Esophagus mucosa (tissue), 1 donor: ENCODE results near the gene ZNHIT3. TPM values are rescaled to one million over a fixed set of nuclear protein-coding genes. Genes with fewer than 3 reads are reported as not detected.
"Not testable (repeated sequence)": the region's sequence is repeated elsewhere in the genome, so short reads cannot be mapped to it uniquely, and the experiment has no call there.

Experiments
- ATAC-seq: fragments of 200-7000 bp; cut with Tn5 transposase; one replicate; pipeline ENCODE4 v1.9.1; 2020
- total RNA-seq: library from RNA; stranded (reverse); gene quantifications from one replicate; pipeline ENCODE4 v1.2.4, GENCODE V29; 2023
- donor health status: DM: yes; HTN: yes; CAD: no.

The ZNHIT3 gene
- 24.4 TPM for total RNA-seq

DNA sequence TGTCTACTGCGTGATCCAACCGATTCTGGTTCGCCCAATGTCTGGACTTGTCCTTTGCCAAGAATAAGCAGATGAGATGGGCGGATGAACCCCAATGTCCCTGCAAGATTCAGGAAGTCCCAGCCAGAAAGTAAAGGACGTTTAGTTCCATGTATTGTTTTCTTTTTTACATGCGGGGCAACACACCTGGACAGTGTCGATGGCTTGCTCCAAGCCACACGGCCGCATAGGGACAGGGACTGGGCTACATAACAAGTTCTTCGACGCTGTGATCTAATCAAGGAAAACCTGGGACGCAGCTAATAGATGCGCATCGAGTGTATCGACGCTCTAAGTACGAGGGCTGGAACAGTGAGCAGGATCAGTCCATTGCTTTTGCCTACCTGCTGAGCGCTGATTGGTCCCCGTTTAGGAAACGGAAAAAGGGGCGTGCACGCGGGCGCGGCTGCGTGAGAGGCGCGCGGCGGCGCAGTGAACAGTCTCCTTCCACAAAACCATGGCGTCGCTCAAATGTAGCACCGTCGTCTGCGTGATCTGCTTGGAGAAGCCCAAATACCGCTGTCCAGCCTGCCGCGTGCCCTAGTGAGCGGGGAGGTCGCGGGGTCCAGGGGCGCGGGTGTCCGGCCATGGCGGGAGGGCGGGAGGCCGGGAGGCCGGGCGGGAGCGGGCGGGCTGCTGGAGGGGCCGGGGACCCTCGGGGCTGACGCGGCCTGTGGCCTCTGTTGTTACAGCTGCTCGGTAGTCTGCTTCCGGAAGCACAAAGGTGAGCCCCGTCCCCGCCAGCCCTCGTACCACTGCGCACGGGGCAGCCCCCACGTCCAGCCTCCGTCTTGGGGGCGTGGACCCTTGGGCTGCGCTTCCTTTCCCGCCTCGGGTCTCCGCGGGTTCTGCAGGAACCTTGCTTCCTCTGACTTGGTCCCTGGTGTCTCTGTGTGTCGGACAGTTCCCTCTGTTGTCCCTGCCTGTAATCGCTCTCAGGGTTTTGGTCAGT is at the start of gene ZNHIT3:
TSS of gene ZNHIT3 (plus strand) at position 478 of the 991 bp plus-strand sequence. CDS start at position 497, 19 bp downstream.
- ATAC-seq = peak; percentile 94

DNA sequence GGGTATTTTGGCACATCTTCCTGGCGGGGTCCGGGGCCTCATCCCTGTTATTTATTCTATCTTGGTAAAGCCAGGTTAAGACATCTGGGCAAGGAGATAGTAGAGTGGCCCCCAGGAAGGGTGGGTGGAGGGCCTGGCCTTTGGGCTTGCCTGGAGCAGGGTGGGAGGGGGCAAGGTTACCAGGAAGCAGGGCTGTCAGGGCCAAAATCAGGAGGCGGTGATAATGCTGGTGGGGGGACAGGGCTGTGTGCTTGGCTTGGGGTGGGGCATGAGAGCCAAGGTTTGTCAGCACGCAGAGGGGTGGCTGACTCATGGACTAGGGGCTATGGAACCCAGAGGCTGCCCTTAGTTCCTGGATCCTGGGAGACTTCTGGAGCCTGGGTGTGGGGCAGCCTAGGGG is 44.7 kb upstream of the ZNHIT3 start:
- ATAC-seq = not testable (repeated sequence)

DNA sequence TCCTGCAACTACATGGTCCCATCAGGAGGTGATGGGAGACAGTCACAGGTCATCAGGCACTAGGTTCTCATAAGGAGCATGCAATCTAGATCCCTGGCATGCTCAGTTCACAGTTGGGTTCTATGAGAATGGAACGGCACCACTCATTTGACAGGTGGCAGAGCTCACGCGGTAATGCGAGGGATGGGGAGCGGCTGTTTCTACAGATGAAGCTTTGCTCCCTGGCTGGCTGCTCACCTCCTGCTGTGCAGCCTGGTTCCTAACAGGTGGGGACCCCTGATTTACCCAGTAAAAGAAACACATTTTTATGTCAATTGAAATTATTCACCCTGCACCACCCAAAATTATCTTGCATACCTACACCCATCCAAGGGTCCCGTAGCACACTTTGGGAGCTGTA is 42.7 kb upstream of the ZNHIT3 start:
- ATAC-seq = no peak

DNA sequence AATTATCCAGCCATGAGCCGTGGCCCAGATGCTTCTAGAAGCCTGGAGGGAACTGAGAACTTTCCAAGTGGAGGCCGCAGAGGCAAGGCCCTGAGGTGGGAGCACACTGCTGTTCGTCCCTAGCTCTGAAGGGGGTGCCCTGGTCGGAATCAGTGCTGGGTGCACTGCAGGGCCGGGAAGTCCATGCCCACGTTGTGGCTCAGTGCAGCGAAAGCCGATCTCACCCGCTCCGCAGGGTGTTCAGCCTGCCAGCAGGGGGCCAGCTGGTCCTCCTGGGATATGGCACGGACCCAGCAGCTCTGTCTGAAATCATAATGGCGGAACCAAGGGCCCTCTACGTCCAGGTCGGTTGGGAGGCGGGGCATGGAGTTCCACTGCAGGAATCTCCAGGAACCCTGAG is 36.5 kb upstream of the ZNHIT3 start:
- ATAC-seq = not testable (repeated sequence)

DNA sequence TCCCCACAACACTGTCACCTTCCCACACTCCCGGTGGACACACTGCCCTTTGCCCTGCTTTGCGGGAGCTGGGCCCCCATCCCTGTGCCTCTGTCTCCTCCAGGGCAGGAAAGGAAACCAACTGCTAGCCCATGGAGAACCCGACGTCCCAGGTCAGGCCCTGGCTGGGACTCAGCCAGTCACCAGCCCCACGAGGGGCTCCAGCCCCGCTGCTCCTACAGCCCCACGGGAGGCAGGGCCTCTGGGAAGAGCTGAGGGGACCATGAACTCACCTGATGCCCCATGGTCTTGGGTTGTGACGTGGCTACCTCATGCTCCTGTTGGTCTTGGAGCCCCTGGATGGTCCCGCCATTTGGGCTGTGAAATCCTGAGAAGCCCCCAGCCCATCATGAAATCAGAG is 33.6 kb upstream of the ZNHIT3 start:
- not testable (repeated sequence) for ATAC-seq

DNA sequence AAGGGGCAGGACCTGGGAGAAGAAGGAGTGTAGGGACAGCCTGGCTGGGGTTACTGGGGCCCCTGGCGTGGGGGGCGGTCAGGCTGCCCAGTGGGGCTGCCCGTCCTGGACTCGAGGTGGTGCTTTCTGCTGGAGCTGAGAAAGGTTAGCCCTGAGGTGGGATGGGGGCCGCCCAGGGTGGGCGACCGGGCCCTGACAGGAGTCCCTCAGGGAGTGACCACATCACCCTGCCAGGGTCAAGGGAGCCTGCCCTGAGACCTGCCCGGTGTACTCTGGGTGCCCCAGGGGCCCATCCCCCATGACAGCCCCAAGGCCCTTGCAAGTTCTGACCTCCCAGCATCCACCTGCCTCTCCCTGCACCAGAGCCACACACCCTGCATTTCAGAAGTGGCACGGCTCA is 28.8 kb upstream of the ZNHIT3 start:
- ATAC-seq = not testable (repeated sequence)

DNA sequence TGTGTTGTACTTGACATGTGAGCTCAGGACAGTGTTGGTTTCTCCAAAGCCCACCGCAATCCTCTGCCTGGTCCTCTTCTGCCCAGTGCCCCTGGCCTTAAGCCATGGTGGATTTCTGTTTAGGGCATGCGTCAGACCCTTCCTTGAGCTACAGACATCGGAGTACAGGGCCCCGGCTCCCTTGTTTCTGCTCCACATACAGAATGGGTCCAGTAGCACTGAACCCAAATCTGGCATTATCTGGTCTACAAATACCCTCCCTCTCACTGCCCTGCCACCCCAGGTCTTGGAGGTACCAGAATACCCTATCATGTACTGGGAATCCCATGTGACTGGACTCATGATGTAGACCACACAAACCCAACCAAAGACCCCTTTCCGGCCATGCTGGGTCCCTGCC is 27.4 kb upstream of the ZNHIT3 start:
- ATAC-seq = no peak

DNA sequence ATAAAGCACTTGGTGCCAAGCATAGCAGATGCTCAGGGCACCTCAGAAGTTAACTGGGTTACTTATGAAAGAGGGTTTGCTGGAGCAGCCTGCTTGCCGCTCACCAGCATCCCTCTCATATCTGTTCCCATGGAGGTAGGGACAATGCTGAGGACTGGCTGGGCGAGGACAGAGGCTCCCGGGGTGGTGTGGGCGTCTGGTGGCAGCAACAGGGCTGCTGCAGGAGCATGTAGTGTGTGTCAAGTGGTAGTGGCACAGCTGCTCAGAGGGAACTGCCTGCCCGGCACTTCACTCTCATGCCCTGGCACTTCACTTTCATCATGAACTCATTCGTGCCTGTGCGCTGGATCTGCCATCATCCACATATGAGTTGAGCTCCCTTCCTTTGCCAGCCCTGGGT is 26.9 kb upstream of the ZNHIT3 start:
- no peak for ATAC-seq

DNA sequence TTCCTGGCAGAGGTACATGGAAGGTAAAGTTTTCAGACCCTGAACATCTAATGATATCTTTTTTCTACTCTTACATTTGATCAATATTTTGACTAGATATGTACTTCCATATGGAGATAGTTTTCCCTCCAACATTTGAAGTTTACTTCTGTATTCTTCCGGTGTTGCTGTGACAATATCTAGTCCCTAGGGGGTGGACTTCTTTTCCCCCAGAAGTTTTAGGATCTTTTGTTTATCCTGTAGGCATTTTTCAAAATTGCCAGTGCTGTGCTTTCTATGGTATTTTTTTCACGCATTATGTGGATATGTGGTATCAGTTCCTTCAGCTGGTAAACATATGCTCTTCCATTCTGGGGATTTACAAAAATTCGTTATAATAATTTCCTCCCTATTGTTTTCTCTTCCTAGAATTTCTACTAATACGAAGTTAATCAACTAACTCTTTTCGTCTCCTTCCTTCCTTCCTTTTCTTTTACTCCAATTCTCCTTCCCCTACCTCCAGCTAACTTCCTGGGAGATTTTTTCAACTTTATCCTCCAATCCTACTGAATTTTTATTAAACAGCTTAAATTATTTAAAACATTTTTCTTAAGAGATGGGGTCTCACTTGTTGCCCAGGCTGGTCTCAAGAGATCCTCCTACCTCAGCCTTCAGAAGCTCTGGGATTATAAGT is 26.1 kb upstream of the ZNHIT3 start:
- no peak for ATAC-seq

DNA sequence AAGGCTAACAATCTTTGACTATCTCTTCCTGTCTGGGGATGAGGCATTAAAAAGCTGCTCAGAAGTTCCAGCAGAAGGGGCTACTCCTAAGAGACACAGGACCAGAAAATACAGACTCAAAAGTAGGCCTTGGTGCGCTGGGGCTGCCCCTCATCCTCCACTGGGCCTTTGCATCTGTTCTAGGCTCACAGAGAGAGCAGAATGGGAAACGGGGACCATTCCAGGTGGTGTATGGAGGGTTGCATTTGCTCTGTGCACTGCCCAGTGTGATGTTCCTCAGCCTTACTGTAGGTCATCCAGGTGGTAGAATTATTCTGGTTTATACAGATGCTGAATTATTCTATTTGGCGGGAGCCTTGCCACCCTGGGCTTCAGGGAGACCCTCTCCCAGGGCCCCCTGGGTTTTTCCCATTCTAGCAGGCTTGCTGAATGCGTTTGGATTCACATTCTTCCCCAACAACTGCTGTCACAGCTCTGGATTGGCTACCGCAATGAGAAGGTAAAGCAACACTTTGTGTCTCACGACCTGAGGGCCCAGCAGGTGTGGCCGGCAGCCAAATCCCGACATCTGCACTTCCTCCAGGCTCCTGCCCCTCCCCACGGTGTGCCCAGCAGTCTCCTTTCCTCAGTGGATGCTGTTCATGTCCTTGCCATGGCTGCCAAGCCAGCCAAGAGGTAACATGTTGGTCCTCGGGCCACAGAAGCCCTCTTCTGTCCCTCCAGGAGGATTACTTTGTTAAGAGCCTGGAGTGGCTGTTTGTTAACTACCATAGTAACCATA is 25.0 kb upstream of the ZNHIT3 start:
- no peak for ATAC-seq

DNA sequence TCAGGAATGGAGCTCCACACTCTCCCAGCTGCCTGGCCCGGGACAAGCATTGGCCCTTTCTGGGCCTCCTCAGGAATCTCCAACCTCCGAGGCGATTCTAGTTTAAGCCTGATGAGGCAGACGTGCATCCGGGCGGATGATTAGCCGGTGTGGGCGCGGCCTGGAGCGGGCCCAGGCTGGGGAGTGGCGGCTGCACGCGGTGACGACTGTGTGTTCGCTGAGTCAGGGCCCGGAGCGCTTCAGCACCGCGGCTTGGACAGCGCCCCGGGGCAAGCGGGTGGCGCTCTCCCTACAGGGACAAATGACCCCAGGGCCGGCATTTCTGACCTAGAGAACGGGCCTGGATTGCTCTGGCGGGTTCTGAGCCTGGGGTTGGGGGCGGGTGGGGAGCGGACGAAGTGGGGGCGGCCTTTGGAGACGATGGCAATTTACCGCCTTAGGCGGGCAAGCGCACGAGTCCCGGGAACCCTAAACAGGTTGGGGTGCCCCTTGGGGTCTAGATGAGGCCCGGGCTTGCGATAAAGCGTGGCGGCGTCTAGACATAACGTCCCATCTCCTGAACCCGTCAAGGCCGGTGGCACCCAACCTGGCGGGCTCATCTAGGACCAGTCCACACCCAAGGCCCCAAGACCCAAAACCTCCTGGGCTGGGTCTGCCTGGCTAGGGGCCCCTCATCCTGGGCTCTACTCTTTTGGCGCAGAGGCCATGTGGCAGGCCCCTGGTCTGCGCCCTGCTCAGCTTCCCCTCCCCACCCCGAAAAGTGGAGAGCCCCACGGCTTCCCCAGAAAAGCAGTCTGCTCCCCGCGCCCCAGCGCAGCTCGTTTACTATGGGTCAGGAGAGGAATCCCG is 22.3 kb upstream of the ZNHIT3 start:
- peak; percentile 98 for ATAC-seq

DNA sequence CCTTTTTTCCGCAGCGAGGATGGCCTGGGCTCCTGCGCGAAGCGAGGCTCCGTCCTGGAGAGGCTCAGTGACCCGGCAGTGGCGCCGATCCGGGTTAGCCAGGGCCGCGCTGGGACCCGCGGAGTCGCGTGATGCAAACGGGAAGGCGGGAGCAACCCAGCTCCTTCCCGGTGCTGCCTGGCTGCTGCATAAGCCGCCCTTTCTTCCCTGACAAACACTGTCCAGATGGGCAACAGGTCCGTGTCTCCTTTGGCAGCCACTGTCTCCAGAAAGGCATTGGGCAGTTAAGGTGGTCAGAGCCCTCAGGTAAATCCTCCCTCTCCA is 21.8 kb upstream of the ZNHIT3 start:
- ATAC-seq = no peak

DNA sequence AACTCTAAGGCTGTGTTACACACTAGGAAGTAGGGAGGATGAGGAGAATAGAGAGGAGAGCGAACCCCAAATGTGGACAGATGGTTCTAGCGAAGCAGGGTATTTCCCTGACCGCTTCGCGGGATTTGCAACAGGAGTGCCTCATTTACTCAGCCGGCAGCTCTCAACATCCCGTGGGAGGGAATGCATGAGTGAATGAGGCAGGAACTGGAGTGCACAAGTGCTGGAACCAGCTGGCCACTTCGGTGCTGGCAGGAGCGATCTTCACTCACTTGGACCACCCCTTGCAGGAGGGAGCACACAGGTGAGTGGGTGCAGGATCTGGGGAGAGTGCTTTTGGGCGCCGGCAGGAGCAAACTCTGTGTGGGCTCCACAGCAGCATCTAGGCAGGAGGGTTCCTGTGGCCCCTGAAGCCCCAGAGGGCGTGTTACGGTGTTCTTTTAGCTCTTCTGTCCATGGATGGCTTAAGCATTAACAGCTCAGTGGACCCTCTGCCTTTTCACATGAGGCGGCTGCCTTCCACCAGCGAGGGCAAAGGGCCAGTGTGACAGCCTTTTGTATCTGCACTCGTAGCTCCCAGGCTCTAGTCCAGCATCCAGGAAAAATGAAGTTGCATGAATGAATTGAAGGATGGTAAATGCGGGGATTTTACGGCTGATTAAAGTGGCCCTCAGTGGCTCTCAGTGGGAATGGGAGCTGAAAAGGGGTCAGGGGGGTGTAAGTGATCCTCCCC is 17.4 kb upstream of the ZNHIT3 start:
- no peak for ATAC-seq

DNA sequence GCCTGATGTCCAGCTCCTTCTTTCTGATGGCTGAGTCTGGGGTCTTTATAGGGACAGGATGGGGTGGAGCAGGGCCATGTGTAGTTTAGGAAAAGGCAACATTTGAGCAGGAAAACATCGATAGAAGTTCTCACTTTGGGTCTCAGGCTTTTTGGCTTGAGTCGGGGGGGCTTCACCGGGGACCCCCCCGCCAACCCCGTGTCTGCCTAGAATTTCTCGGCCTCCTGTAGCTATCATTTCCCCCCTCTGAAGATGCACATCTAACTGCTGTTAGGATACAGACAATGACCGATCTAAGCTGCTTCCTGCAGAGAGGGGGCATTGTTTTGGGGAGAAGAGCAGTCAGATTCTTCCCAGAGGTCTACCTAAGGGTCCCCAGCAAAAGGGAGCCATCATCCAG is 16.7 kb upstream of the ZNHIT3 start:
- no peak for ATAC-seq

DNA sequence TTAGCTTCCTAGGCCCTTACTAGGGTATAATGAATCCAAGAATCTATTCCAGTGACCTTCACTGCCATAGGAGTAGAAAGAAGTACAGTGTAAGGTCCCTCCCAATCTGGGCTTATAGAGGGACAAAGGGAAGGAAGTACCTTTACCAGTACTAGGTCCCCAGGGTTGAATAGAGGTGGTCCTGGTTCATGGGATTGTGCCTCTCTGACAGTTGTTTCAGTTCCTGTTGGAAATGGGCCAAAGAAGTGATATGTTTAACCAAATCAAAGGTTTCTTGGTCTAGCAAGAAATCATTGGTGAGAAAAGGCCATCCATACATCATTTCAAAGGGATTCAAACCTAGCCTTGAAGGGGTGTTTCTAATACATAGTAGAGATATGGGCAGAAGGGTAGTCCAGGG is 16.0 kb upstream of the ZNHIT3 start:
- ATAC-seq = no peak

DNA sequence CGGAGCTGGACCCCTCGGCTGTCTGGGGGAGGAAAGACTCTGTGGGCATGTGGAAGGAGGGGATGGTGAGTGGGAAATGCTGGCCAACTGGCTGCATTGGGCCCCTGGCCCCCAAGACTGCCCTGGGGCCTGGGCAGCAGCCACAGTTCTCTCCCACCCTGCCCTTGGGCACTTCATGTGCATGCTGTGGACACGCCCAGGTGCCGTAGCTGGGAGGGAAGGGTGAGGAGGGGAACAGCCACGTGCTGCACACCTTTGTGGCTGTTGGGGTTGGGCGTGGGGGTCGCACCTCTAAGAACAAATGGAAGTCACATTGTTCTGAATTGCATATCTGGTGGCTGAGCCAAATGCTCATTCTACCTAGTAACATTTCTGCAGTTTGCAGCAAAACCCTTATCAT is 11.9 kb upstream of the ZNHIT3 start:
- no peak for ATAC-seq

DNA sequence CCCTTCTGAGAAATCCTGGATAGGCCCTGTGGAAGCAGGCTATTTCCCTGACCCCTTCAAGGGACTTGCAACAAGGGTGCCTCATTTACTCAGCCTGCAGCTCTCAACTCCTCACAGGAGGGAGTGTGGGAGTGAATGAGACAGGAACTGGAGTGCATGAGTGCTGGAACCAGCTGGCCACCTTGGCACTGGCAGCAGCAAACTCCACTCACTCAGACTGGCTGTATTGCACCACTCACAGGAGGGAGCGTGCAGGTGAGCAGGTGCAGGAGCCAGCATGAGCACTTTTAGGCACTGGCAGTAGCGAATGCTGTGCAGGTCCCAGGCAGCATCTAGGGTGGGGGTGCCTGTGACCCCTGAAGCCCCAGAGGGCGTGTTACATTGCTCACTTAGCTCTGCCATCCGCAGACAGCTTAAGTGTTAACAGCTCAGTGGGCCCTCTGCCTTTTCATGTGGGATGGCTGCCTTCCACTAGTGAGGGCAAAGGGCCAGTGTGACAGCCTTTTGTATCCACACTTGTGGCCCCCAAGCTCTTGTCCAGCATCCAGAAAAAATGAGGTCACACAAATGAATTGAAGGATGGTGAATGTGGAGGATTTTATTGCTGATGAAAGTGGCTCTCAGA is 11.0 kb upstream of the ZNHIT3 start:
- peak; percentile 39 for ATAC-seq

DNA sequence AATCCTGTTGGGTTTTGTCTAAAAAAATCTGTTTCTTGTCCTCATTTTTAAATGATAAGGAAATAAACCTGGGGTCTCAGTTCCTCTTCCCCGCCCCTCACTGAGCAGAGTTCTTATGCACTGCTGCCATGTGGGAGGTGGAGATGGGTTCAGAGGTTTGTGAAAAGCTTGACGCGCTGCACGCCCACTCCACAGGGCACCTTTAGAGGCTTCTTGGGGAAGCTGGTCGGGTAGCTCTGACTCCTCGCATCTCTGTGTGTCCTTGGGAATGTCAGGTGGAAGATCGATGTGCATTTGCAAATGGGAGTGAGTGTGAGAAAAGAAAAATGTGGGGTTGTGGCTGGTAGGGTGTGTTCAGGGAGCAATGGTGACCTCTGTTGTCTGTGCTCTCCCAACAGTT is 4.7 kb upstream of the ZNHIT3 start:
- ATAC-seq = no peak

DNA sequence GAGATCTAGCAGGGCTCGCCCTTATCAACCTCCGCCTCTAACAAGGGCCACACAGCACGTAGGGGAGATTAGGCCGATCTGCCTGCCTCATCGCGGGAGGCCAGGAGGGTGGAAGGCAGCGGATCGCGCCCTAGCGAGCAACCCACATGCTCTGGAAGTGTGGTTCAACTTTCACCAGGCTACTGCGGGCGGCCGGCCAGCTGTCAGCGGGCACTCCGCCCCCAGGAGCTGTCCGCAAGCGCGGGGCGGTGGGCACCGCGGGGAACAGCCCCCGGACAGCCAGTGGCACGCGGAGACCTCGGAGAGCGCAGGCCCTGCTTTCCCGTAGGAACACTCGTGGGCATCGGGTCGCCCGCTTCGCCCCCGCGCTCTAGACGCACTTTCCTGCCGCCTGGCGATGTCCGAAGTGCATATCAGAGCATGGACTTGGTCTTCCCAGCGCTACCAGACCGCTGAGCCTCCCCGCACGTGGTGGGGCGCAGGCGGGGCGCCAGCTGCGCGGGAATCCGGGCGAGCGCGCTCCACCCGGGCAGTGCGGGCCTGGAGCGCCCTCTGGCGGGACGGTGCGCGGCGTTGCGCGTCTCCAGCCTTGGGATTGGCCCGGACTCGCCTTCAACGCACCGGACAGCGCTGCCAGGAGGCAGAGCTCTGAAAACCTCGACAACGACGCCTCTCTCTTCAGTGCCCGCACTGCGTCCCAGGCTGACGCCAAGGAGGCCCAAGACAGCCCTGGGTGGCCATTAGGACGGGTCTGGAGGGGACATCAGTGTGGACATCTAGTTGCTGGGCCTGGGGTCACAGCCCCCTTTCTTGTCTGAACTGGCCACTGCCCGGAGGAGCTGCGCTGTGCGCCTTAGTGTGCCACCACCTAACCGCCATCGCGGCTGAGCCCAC is 3.6 kb upstream of the ZNHIT3 start:
- ATAC-seq = peak; percentile 83

DNA sequence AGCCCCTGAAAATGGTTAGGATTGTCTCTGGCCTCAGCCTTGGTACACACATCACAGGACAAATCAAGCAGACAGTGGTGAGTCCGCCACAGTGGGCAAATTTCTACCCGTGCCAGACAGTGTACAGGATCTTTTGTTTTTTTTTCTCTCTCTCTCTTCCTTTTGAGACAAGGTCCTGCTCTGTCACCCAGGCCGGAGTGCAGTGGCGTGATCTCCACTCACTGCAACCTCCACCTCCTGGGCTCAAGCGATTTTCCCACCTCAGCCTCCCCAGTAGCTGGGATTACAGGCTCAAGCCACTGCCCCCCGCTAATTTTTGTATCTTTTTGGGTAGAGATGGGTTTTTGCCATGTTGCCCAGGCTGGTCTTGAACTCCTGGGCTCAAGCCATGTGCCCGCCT is 2.5 kb upstream of the ZNHIT3 start:
- ATAC-seq = not testable (repeated sequence)
